NCI-H774 (cell line): Measurements from ENCODE around the gene NKX6-2.

Experiments
- DNase-seq: peaks from one replicate; lab custom pipeline; 2025; lab: John Stamatoyannopoulos, UW

The NKX6-2 gene

DNA sequence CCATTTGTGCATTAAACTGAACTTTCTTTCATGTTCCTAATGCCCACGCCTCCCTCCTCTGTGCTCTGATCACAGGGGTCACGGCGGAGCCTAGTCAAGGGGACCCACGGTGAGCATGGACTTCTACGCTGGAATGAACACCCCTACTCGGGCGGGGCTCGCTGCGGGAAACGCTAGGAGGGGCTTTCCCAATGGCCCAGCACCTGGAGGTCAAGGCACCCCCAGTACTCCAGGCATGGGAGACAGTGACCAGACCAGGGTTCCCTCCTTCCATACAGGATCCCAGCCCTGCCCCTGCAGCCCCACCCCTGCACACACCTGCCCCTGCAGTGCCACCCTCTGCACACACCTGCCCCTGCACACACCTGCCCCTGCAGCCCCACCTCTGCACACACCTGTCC lies 27.1 kb upstream of the NKX6-2 start:
- DNase-seq = no peak

DNA sequence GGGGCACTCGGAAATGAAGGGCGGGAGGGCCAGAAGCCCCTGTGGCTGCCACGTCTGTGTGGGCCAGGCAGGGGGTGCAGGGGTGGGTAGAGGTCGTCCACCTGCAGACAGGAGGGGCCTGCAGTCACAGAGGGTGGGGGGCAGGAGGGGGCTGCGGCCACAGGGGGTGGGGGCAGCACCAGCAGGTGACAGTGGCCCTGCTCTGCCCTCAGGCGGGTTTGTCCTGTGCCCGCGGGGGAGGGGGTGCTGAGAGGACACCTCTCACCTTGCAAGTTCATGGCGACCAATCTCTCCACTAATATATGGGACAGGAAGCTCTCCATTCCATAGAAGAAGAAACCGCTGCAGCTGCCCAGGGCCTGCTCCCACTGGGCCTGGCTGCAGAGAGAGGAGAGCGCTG lies 26.6 kb upstream of the NKX6-2 start:
- no peak for DNase-seq

DNA sequence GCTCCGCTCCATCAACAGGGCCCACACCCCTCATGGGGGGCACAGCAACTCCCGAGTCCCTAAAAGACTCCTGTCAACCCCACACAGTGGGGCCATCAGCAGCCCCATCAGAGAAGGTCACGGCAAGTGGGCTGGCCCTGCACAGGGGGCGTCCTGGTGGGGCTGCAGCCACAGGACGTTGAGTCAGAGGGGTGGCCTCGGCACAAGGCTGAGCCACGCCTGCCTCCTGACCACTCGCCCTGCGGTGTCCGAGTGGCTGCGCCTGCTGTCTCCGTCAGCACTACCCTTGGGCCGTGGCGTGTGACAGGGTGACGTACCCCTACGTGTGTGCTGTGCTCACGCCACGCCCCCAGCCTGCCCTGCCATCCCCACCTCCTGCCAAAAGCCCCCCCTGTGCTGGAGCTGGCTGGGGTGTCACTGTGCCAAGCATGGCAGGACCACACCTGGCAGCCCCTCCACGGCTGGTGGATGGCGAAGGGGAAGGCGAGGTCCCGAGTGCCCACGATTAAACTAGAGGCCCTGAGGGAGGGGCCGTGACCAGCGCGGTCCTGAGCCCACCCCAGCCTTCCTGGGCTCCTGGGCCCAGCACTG lies 26.0 kb upstream of the NKX6-2 start:
- DNase-seq = no peak

DNA sequence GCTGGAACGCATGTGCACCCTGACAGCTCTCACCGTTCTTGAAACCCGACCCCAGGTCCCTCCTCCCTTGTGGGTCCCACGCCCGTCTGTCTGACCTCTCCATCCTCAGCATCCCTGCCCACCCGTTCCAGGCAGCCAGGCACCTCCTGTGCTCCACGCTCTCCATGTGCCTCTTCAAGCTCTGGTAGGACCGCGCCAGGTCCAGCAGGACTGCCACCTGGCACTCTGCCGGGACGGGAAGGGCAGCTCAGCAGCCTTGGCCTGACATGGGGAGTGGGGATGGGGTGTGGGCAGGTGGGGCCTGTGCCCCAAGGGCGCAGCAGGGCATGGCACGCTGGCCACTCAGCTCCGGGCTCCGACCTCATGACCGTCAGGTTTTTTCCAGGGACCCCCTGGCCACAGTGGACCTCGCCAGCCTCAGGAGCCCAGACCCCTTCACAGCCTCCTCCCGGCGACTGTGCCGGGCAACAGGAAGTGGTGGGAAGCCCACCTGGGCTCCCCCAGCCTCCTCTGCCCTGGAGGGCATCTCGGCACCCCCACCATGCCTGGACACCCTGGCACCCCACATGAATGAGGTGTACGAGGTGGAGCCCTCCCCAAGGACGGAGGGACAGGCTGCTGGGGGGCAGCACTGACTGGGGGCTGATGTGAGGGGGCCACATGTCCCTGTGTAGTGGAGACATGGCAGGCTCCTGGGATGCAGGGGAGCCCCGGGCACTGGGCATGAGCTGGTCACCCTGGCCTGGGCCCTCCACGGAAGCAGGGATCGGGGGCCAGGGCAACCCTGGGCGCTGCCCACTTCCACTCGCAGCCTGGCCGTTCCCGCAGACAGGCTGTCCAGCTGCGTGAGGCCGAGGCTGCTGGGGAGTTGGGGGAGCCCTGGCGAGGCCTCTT lies 25.1 kb upstream of the NKX6-2 start:
- no peak for DNase-seq

DNA sequence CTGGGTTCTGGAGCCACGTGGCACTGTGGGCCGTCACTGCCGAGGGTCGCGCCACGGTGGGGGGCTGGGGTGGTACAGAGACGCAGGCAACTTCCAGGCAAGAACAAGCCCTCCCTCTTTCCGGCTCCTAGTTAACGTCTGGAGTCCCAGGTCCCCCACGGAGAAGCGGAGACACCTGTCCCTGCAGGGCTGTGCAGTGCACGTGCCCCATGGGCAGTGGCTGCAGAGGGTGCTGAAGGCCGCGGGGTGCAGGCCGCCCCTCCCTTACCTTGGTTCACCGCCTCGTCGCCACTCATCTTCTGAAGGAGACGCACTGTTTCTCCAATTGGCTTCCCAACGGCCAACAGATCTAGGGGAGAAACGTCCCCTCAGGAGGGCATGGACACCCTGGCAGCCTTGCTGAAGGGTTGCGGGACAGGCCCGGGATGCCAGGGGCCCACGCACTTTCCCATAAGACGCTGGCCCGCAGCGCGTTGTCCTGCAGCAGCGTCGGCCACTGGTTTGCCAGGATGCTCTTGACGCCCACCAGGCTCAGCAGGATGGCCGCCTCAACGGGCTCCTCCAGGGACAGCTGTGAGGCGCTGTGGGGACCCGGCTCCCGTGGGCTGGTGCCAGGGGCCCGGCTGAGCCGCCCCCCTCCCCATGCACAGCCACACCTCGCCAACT lies 24.3 kb upstream of the NKX6-2 start:
- DNase-seq = no peak

- no peak for DNase-seq
Measured at GRCh38 chr10:132809232-132810140, 23.5 kb upstream of the NKX6-2 start.

DNA sequence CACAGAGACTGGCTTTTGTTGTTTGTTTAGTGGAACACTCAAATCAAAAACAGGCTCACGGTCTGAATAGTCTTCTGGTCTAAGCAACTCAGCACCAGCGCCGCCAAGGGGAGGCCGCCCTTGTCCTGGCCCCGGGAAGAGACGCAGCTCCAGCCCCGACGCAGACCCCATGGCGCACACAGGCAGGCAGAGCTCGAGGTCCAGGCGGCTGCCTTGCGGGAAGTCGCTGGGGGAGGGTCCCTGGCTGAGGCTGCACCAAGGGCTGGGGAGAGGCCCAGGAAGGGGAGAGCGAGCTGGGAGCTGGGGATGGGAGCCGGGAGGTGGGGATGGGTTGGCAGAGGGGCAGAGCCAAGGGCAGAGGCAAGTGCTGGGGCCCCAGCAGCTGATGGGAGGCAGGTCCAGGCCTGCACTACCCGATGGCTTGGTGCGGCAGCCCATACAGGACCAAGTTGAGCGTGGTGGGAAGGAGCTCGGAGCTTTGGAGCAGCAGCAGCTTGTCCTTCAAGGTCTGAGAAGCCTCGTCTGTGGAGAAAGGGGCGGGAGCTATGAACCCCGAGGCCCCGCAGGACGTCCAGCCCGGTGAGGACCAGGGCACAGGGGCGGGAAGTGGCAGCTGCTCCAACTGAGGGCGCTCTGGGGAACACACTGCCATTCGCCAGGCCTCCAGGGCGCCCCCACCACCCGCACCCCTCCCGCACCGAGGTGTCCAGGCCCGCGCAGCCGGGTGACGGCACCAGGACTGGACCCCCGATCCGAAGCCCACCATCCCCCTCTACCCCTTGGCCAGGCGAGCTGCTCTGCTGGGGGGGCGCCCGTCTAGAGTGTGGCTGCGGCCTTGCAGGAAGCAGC lies 22.7 kb upstream of the NKX6-2 start:
- DNase-seq = no peak

- no peak for DNase-seq
Measured at GRCh38 chr10:132807621-132808049, 21.7 kb upstream of the NKX6-2 start.

DNA sequence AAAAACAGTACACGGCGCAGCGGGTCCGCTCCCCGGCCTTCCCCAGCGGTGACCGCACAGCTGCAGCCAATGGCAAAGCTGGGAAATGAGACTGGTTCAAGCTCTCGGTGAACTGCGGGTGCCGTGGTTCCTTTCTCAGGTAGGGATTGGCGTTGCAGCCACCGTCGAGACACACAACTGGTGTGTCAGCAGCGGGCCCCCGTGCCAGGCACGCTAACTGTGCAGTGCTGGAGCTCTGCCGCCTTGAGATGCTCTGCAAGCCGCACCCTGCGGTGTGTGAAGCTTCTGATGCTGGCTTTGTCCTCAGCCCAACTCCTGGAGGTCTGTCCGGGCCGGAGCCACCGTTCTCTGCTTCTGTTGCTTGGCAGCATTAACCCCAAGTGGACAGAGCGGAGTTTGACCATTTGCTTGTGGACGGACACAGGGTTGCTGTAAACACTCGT lies 20.6 kb upstream of the NKX6-2 start:
- no peak for DNase-seq

- DNase-seq = no peak
Measured at GRCh38 chr10:132806110-132806509, 20.2 kb upstream of the NKX6-2 start.

GRCh38 chr10:132805599-132805998 lies 19.7 kb upstream of the NKX6-2 start:
- DNase-seq = no peak

DNA sequence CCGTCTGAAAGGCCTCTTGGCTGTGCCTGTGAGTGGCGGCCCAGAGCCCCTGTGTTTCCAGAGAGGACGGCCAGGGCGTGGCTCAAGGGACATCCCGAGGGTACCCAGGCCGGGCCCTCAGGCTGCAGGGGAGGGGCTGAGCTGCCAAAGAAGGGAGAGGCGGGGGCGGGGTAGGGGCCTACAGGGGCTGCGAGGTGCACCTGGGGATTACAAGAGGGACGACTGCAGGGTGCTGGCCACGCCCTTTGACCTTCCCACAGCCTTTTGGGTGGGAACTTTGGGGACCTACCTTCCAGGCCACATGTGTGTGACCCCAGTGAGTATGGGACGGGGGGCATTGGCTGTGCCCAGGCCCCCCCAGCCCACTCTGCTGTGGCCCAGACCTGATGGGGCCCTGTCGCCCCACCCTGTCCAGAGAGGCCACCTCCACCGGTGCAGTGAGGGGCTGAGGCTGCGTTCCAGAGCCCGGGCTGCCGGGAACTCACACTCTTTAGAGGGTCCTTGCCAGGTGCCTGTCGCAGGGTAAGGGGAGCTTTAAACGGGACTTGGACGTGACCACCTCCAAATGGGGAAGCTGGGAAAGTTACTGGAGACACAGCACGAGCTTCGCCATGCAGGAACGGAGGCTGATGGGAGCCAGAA lies 19.0 kb upstream of the NKX6-2 start:
- no peak for DNase-seq

GRCh38 chr10:132804287-132804686 lies 18.3 kb upstream of the NKX6-2 start:
- no peak for DNase-seq

DNA sequence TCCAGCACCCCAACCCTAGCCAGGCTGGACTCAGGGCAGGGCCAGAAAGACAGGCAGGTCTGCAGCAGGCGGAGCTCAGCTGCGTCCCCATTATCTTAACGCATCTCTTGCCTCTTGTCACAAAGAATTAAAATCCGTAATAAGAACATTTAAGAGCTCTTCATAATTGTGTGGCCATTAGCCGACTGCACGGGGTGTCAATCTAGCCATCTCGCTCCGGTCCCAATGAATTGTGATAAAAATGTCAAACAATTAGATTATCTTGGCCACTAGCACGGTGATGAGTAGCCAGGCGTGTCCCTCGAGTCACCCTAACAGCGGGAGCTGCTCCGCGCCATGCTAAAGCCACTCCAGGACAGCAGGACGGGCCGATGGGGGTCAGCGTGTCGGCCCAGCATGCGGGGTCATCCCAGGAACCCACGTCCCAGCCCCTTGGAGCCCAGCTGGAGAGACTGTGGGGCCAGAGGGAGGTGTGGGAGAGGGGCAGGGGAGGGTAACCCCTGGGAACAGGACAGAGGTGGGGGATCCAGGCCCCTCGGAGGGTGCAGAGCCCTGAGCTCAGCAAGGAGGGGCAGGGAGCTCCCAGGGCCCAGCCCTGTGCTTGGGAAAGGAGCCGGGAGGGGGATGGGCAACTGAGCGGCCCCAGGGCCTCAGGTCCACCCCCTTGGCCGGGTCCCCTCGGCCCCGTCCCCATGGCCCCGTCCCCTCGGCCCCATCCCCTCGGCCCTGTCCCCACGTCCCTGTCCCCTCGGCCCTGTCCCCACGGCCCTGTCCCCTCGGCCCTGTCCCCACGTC lies 17.7 kb upstream of the NKX6-2 start:
- no peak for DNase-seq

GRCh38 chr10:132802694-132803320 lies 16.9 kb upstream of the NKX6-2 start:
- no peak for DNase-seq

DNA sequence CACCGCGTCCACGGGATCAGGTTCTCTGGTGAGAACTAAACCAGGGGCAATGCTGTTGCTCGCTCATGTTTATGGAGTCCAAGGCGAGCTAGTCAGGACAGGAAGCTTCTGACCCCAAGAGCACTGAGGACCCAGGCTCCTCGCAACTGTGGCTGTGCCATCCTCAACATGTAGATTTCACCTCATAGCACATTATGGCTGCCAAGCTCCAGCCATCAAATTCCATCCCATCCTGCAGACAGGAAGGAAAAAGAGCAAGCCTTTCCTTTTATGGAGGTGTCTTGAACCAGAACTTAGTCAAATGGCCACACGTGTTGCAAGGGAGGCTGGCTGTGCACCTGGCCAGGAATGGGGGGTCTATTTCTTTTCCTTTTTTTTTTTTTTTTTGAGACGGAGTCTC lies 16.1 kb upstream of the NKX6-2 start:
- no peak for DNase-seq

GRCh38 chr10:132799865-132800264 lies 13.9 kb upstream of the NKX6-2 start:
- no peak for DNase-seq

DNA sequence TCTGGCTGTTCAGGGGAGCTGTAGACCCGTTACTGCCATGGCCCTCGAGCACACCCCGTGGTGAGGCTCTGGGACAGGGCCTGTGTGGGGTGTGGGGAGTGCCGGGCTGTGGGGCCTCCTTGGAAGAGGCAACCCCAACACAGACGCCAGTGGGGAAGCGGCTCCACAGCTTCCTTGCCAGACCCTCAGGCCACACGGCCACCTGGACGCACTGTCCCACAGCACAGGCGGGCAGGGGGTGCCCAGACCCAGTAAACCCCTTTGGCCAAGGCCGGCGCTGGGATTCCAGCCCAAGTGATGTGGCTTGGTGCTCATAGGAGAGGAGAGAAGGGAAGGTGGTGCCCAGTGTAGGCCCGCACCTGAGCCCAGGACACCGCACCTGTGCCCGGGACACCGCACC lies 12.9 kb upstream of the NKX6-2 start:
- DNase-seq = no peak

DNA sequence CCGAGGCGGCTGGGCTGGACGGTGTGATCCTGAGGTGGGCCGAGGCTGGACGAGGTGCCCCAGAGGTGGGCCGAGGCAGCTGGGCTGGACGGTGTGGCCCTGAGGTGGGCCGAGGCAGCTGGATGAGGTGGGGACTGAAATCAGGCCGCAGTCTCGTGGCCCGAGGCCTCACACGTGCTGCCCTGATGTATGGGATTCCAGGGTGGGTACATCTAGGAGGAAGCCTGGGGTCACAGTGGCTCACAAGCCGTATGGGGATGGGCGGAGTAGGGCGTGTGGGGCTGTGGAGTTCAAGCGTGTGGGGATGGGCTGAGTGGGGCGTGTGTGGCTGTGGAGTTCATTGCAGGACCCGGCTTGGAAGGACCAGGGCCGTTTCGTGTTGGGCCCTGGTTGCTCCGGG lies 12.5 kb upstream of the NKX6-2 start:
- no peak for DNase-seq
